ENCODE results near the gene CD300H. TPM values are rescaled to one million over a fixed set of nuclear protein-coding genes. Genes with fewer than 3 reads are reported as not detected.

The CD300H gene
- total RNA-seq, result not detected

- H3K36me3 ChIP-seq, result no peaks in the 10 kb centered on the region
- H3K27ac ChIP-seq, result no peak within 1 kb of the TSS
- peaks cover 0 to 4% of the 10 kb centered on the region in 2 donors for H3K4me1 ChIP-seq (ENCODE audit: control insufficient read depth in 1 of 2, low read depth in 2 of 2)
- ATAC-seq (ENCODE audit: insufficient number of reproducible peaks, low FRiP score, low read depth) (no peak), DNase-seq (ENCODE audit: low spot score) (no peak)
- TF ChIP-seq CTCF (IDR thresholded peaks at IDR 0.05), result no peak
- H3K9me3 ChIP-seq, result no peaks in the 10 kb centered on the region
- H3K4me3 ChIP-seq, result no peak within 1 kb of the TSS
- no peaks in the 10 kb centered on the region for H3K27me3 ChIP-seq (replicated peaks; ENCODE audit: insufficient read depth)
These were observed at the start of gene CD300H for GRCh38 chr17:74567397-74567796. Gene CD300H, minus strand, starts transcription at chr17:74567509.

DNA sequence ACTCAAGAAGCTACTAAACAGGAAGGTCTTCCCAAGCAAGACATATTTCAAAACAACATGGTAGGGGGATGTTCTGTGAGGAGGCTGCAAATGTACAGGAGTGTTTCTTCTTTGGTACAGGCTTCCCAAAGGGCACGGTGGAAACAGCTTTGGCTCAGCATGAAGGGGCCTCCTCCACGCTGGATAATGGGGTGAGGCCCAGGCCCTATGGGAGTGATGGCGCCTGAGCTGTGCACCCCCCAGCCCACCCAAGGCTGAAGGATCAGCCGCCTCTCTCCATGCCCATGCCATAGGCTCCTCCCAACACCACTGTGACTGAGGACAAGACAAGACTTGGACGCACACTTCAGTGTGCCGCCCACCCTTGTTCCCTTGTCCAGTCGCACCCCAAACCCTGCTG lies 49.4 kb upstream of the CD300H start:
- Histone ChIP-seq H3K27ac (no peak overlapping the region), H3K27me3 (replicated peaks; ENCODE audit: insufficient read depth) (no peaks in the 10 kb centered on the region), H3K4me1 (ENCODE audit: control insufficient read depth in 1 of 2, low read depth in 2 of 2) (no peaks in the 10 kb centered on the region), H3K36me3 (no peaks in the 10 kb centered on the region), H3K4me3 (no peak overlapping the region), H3K9me3 (no peaks in the 10 kb centered on the region)
- no peak for DNase-seq (ENCODE audit: low spot score)
- no peak for ATAC-seq (ENCODE audit: insufficient number of reproducible peaks, low FRiP score, low read depth)
- no peak for TF ChIP-seq CTCF (IDR thresholded peaks at IDR 0.05)

GRCh38 chr17:74612046-74612445 lies 44.7 kb upstream of the CD300H start:
- TF ChIP-seq CTCF (IDR thresholded peaks at IDR 0.05), result no peak
- no peaks in the 10 kb centered on the region for H3K4me1 ChIP-seq (ENCODE audit: control insufficient read depth in 1 of 2, low read depth in 2 of 2)
- no peak for DNase-seq (ENCODE audit: low spot score)
- no peaks in the 10 kb centered on the region for H3K36me3 ChIP-seq
- no peak for ATAC-seq (ENCODE audit: insufficient number of reproducible peaks, low FRiP score, low read depth)
- H3K4me3 ChIP-seq, result no peak overlapping the region
- H3K27ac ChIP-seq, result no peak overlapping the region
- no peaks in the 10 kb centered on the region for H3K9me3 ChIP-seq
- H3K27me3 ChIP-seq (replicated peaks; ENCODE audit: insufficient read depth), result no peaks in the 10 kb centered on the region

GRCh38 chr17:74610108-74610507 lies 42.8 kb upstream of the CD300H start:
- TF ChIP-seq CTCF (IDR thresholded peaks at IDR 0.05), result no peak
- Histone ChIP-seq H3K27ac (no peak overlapping the region), H3K27me3 (replicated peaks; ENCODE audit: insufficient read depth) (no peaks in the 10 kb centered on the region), H3K4me1 (ENCODE audit: control insufficient read depth in 1 of 2, low read depth in 2 of 2) (peaks cover 0 to 4% of the 10 kb centered on the region in 2 donors), H3K9me3 (no peaks in the 10 kb centered on the region), H3K4me3 (no peak overlapping the region), H3K36me3 (no peaks in the 10 kb centered on the region)
- ATAC-seq (ENCODE audit: insufficient number of reproducible peaks, low FRiP score, low read depth) (no peak), DNase-seq (ENCODE audit: low spot score) (no peak)

GRCh38 chr17:74608511-74608910 lies 41.2 kb upstream of the CD300H start:
- Histone ChIP-seq H3K9me3 (no peaks in the 10 kb centered on the region), H3K27ac (no peak overlapping the region), H3K36me3 (no peaks in the 10 kb centered on the region), H3K27me3 (replicated peaks; ENCODE audit: insufficient read depth) (no peaks in the 10 kb centered on the region), H3K4me3 (no peak overlapping the region), H3K4me1 (ENCODE audit: control insufficient read depth in 1 of 2, low read depth in 2 of 2) (peaks cover 0 to 6% of the 10 kb centered on the region in 2 donors)
- no peak for ATAC-seq (ENCODE audit: insufficient number of reproducible peaks, low FRiP score, low read depth)
- no peak for TF ChIP-seq CTCF (IDR thresholded peaks at IDR 0.05)
- no peak for DNase-seq (ENCODE audit: low spot score)
